Psoas muscle (tissue), 8 donors: ENCODE data around the gene NKX6-2. TPM values are rescaled to one million over a fixed set of nuclear protein-coding genes. Genes with fewer than 3 reads are reported as not detected.
"Not testable (repeated sequence)": the region's sequence is repeated elsewhere in the genome, so short reads cannot be mapped to it uniquely, and the experiment has no call there.

Experiments used
- ATAC-seq, 4 donors: fragments of 200-7000 bp; cut with Tn5 transposase; one replicate each; pipeline ENCODE4 v1.9.1; 2020; ENCODE audit warnings: moderate library complexity in 3 of 4, mild to moderate bottlenecking in 2 of 4
- DNase-seq, 2 donors: peaks; one replicate each; pipeline ENCODE4 v3.0.0-alpha.2; 2020
- H3K27ac ChIP-seq: fragments of 200-600 bp; one replicate; pipeline ENCODE4 v1.8.0; 2022
- H3K27me3 ChIP-seq, 3 donors: fragments of 200-600 bp in 1 of 3; one replicate each; pipeline versions ENCODE4 v1.6.1 to v1.8.0; 2013 to 2022; ENCODE audit warnings: low read length in 2 of 3, mild to moderate bottlenecking in 2 of 3, moderate library complexity in 1 of 3; ENCODE audit not compliant: insufficient read depth in 3 of 3
- H3K36me3 ChIP-seq, 2 donors: fragments of 200-600 bp in 1 of 2; one replicate each; pipeline versions ENCODE4 v1.6.1 to v1.8.0; 2013 to 2022; ENCODE audit warnings: low read depth in 1 of 2, mild to moderate bottlenecking in 1 of 2, moderate library complexity in 1 of 2; ENCODE audit not compliant: insufficient read depth in 1 of 2
- H3K4me1 ChIP-seq: fragments of 200-600 bp; one replicate; pipeline ENCODE4 v1.8.0; 2022
- H3K4me3 ChIP-seq: fragments of 200-600 bp; one replicate; pipeline ENCODE4 v1.8.0; 2022; ENCODE audit warnings: mild to moderate bottlenecking
- H3K9me3 ChIP-seq: fragments of 200-600 bp; one replicate; pipeline ENCODE4 v1.8.0; 2022
- WGBS, 3 donors: extraction: QIAGEN DNeasy Blood & Tissue Kit; methylation state at CpG; one replicate each; pipeline versions ENCODE4 v1.1.6 to v1.1.7; 2013; 5-methylcytosine and 5-hydroxymethylcytosine counted together
- intact Hi-C, 2 donors: fragments of 100-400 bp; cut with DNase I; formaldehyde crosslinking; loops; one replicate each; pipeline versions ENCODE4 v1.11.0 to v1.14.2; 2022
- polyA plus RNA-seq, 3 donors: library from polyadenylated mRNA; stranded (reverse); fragments of 200-250 nt; gene quantifications; one replicate each; pipeline ENCODE4 v1.2.3, GENCODE V29; 2013
- total RNA-seq, 4 donors: library from RNA; stranded (reverse); fragmentation: NEBNext Ultra II Directional in 2 of 4; extraction: Animal tissue kit (Norgen Biotek cat#: 25700) in 2 of 4; gene quantifications; one replicate each; pipeline versions ENCODE4 v1.2.1 to v1.2.4, GENCODE V29; 2021 to 2023
- TF ChIP-seq, protein P1 (sequence below): fragments of 200-600 bp; IDR thresholded peaks from one replicate; pipeline ENCODE4 v1.8.0; 2022; ENCODE audit warnings: antibody characterized with exemption
- donor health status: healthy with polysubstance abuse.
- donor health status: DM: no; HTN: no; CAD: no; lungs with moderate emphysema.
- donor health status: Bipolar disorder and iron deficiency.
- donor health status: healthy.
- donor health status: DM: yes; HTN: yes; CAD: no.
- donor health status: DM: no; HTN: no; CAD: no.
- donor health status: DM: no; HTN: no; CAD: no.
- donor health status: DM: yes; HTN: yes; CAD: no.

The NKX6-2 gene
- total and polyA plus RNA-seq, 7 donors, result not detected

DNA sequence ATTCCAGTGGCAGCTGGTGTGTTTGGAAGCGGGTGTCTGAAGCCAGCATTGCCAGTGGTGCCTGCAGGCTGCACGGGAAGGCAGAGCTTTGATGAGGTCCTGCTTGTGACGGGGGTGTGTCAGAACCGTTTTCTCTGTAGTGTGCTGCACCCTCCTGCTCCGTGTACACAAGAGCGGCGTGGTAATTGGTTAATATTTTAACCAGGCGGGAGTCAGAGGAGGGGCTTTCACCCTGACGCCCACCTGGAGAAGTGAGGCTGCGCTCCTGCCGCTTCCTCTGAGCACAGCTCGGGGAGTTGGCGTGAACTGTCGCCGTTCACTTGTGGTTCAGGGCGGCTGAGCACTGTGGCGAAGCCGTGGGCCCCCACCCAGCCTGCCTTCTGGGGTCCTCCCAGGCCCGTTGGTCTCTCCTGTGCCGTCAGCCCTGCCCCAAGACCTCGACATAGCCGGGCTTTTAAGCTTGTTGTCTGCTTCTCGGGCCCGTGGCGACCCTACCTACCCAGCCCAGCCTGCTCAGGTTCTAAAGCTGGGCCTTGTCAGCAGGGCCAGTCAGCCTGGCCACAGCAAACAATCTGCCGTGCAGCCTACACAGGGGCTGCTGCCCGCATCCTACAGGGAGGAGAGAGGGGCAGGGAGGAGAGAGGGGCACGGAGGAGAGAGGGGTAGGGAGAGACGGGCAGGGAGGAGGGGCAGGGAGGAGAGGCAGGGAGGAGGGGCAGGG is 11.6 kb downstream of the NKX6-2 start:
- no peaks in the 10 kb centered on the region for H3K27me3 ChIP-seq
- intact Hi-C loops, result no loop called here
- ATAC-seq (no peak), DNase-seq (no peak)
- H3K4me1 ChIP-seq, result no peaks in the 10 kb centered on the region
- H3K9me3 ChIP-seq, result no peaks in the 10 kb centered on the region
- 75 to 80% (median 77%) methylated on average over 28 to 29 of the region's 29 CpGs for WGBS, 3 donors
- peaks cover 0 to 24% of the 10 kb centered on the region in 2 donors for H3K36me3 ChIP-seq
- no peak overlapping the region for H3K4me3 ChIP-seq
- H3K27ac ChIP-seq, result no peak overlapping the region
- TF ChIP-seq, protein P1, sequence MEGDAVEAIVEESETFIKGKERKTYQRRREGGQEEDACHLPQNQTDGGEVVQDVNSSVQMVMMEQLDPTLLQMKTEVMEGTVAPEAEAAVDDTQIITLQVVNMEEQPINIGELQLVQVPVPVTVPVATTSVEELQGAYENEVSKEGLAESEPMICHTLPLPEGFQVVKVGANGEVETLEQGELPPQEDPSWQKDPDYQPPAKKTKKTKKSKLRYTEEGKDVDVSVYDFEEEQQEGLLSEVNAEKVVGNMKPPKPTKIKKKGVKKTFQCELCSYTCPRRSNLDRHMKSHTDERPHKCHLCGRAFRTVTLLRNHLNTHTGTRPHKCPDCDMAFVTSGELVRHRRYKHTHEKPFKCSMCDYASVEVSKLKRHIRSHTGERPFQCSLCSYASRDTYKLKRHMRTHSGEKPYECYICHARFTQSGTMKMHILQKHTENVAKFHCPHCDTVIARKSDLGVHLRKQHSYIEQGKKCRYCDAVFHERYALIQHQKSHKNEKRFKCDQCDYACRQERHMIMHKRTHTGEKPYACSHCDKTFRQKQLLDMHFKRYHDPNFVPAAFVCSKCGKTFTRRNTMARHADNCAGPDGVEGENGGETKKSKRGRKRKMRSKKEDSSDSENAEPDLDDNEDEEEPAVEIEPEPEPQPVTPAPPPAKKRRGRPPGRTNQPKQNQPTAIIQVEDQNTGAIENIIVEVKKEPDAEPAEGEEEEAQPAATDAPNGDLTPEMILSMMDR, result no peak

DNA sequence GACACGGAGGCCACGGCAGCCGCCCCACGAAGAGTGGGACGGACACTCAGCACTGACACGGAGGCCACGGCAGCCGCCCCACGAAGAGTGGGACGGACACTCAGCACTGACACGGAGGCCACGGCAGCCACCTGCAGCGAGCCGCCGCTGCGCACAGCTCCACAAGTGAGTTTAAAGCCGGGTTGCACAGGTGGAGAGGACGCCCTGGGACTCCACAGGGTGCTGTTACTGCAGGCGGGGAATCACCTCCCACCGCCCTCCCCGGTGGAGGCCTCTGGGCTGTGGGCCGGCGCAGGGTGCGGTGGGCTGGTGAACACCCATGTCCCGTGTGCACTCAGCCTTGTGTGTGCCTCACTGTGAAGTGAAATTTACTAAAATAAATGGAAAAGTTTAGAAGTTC is 13.1 kb downstream of the NKX6-2 start:
- H3K36me3 ChIP-seq, result peaks cover 0 to 20% of the 10 kb centered on the region in 2 donors
- ATAC-seq, H3K27me3 ChIP-seq, H3K9me3 ChIP-seq, DNase-seq, H3K4me1 ChIP-seq, H3K27ac ChIP-seq, intact Hi-C loops, H3K4me3 ChIP-seq: not testable (repeated sequence)
- 95 to 99% (median 98%) methylated on average over 10 to 20 of the region's 25 CpGs for WGBS, 3 donors

- TF ChIP-seq, protein P1, result no peak
- H3K4me1 ChIP-seq, result no peaks in the 10 kb centered on the region
- H3K27me3 ChIP-seq, result no peaks in the 10 kb centered on the region
- peaks cover 0 to 16% of the 10 kb centered on the region in 2 donors for H3K36me3 ChIP-seq
- no peak overlapping the region for H3K4me3 ChIP-seq
- DNase-seq (no peak), ATAC-seq (no peak)
- intact Hi-C loops, result no loop called here
- 96% methylated on average over 45 of the region's 45 CpGs for WGBS, 3 donors
- H3K9me3 ChIP-seq, result no peaks in the 10 kb centered on the region
- H3K27ac ChIP-seq, result no peak overlapping the region
Observed at GRCh38 chr10:132770061-132771021, 15.6 kb downstream of the NKX6-2 start.

- Histone ChIP-seq H3K4me3 (no peak overlapping the region), H3K36me3 (peaks cover 0 to 16% of the 10 kb centered on the region in 2 donors), H3K9me3 (no peaks in the 10 kb centered on the region), H3K4me1 (no peaks in the 10 kb centered on the region), H3K27me3 (no peaks in the 10 kb centered on the region), H3K27ac (no peak overlapping the region)
- intact Hi-C loops, result no loop called here
- no peak for DNase-seq
- 96 to 98% (median 97%) methylated on average over 41 of the region's 41 CpGs for WGBS, 3 donors
- ATAC-seq, result no peak
- TF ChIP-seq, protein P1, result no peak
Observed at GRCh38 chr10:132768346-132769248, 17.4 kb downstream of the NKX6-2 start.
